Endothelial cell (in vitro differentiated cells): Measurements from ENCODE around the gene SOX12. TPM values are rescaled to one million over a fixed set of nuclear protein-coding genes. Genes with fewer than 3 reads are reported as not detected.

Experiments
- DNase-seq: peaks from one replicate; pipeline ENCODE4 v3.0.0; 2021; ENCODE audit warnings: low spot score
- H3K27ac Mint-ChIP-seq: one replicate; pipeline ENCODE4 v1.8.0; 2021; ENCODE audit warnings: mixed read lengths, inconsistent platforms; ENCODE audit not compliant: unreplicated experiment
- H3K27me3 Mint-ChIP-seq: one replicate; pipeline ENCODE4 v1.8.0; 2021; ENCODE audit warnings: mild to moderate bottlenecking, moderate library complexity, mixed read lengths, inconsistent platforms; ENCODE audit not compliant: unreplicated experiment
- H3K36me3 Mint-ChIP-seq: one replicate; pipeline ENCODE4 v1.8.0; 2021; ENCODE audit warnings: mild to moderate bottlenecking, low read depth, mixed read lengths, inconsistent platforms; ENCODE audit not compliant: unreplicated experiment
- H3K4me1 Mint-ChIP-seq: one replicate; pipeline ENCODE4 v1.8.0; 2021; ENCODE audit warnings: mild to moderate bottlenecking, mixed read lengths, inconsistent platforms; ENCODE audit not compliant: unreplicated experiment
- H3K4me3 Mint-ChIP-seq: one replicate; pipeline ENCODE4 v1.8.0; 2021; ENCODE audit warnings: mild to moderate bottlenecking, mixed read lengths, inconsistent platforms; ENCODE audit not compliant: unreplicated experiment
- H3K9me3 Mint-ChIP-seq: one replicate; pipeline ENCODE4 v1.8.0; 2021; ENCODE audit warnings: mixed read lengths, inconsistent platforms; ENCODE audit not compliant: unreplicated experiment
- CTCF ChIP-seq: fragments of 200-600 bp; sonication (generic); IDR thresholded peaks from one replicate; pipeline ENCODE4 v1.5.0; 2021; ENCODE audit warnings: antibody characterized with exemption; ENCODE audit not compliant: unreplicated experiment
- long read RNA-seq: library from polyadenylated mRNA; unstranded; transcript quantifications from one replicate; pipeline ENCODE4 v2.0.0, GENCODE V29; 2020; ENCODE audit not compliant: unreplicated experiment
- total RNA-seq: library from RNA; stranded (reverse); fragmentation: NEBNext Ultra II Directional; extraction: Animal tissue kit (Norgen Biotek cat#: 25700); gene quantifications from one replicate; pipeline ENCODE4 v1.2.1, GENCODE V29; 2021; ENCODE audit not compliant: unreplicated experiment

The SOX12 gene
- total RNA-seq: 64.7 TPM
- long read RNA-seq: 0 reads

DNA sequence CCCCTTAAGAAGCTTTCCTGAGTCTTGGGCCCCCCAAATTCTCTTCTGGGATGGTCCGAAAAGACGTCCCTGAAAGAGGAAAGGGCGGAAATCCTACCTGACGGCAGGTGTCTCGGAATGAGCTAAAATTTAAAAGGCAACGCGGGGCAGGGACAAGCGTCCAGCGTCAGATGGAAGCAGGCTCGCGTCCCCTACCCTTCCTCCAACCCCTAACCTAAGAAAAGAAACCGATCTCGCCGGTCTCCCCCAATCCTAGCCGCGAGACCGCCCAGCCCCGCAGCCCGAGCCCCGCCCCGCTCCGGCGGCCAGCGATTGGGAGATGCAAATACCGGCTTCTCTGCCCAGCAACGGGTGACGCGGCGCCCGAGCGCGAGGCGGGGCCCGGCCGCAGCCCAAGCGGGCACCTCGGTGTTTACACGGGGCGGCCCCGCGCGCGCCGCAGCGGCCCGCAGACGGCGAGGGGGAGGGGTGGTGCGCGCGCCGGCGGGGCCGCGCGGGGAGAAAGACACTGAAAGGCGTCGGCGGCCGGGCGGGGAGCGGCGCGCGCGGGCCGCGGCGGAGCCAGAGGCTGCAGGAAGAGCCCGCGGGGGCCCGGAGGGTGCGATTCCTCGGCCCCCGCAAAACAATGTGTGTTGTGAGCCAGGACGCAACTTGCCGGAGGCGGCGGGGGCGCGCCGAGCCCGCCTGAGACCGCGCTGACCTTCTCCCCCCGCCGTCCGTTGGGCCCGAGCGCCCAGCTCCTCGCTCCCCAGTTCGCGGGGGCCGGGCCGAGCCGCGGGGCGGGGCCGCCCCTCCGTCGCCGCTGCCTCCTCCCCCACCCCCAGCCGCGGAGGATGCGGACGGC lies at the start of gene SOX12:
SOX12 (plus strand) TSS at position 508 of the 844 bp plus-strand sequence. CDS start 373 bp downstream, outside the sequence.
- Mint-ChIP-seq H3K4me3 (peak within 1 kb of the TSS; percentile 98), H3K36me3 (peaks cover 28% of the 10 kb centered on the region), H3K27me3 (peaks cover 9% of the 10 kb centered on the region), H3K9me3 (no peaks in the 10 kb centered on the region), H3K4me1 (peaks cover 35% of the 10 kb centered on the region), H3K27ac (peak within 1 kb of the TSS; percentile 88)
- DNase-seq: peak; percentile 100
- no peak for TF ChIP-seq CTCF

DNA sequence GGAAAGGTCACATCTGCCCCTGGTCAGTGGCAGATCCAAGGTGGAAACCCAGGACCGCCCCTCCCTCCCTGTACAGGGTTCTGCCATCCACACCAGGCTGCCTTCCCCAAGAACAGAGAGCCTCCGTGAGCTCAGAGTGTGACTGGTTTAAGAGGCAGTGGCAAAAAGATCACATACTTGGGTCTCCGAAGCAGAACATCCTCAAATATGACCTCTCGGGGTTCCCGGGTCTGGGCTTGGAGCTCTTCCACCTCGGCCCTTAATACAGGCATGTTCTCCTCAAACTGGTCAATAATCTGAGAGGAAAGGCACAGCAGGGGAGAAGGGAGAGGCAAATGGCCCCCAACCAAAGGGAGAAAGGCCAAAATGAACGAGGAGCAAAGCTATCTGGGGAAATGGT lies 49.6 kb upstream of the SOX12 start:
- H3K4me3 Mint-ChIP-seq: peak overlapping the region; percentile 26
- no peaks in the 10 kb centered on the region for H3K4me1 Mint-ChIP-seq
- no peaks in the 10 kb centered on the region for H3K9me3 Mint-ChIP-seq
- no peak for DNase-seq
- H3K27me3 Mint-ChIP-seq: peaks cover 4% of the 10 kb centered on the region
- no peak overlapping the region for H3K27ac Mint-ChIP-seq
- peaks cover 34% of the 10 kb centered on the region for H3K36me3 Mint-ChIP-seq
- TF ChIP-seq CTCF: no peak

DNA sequence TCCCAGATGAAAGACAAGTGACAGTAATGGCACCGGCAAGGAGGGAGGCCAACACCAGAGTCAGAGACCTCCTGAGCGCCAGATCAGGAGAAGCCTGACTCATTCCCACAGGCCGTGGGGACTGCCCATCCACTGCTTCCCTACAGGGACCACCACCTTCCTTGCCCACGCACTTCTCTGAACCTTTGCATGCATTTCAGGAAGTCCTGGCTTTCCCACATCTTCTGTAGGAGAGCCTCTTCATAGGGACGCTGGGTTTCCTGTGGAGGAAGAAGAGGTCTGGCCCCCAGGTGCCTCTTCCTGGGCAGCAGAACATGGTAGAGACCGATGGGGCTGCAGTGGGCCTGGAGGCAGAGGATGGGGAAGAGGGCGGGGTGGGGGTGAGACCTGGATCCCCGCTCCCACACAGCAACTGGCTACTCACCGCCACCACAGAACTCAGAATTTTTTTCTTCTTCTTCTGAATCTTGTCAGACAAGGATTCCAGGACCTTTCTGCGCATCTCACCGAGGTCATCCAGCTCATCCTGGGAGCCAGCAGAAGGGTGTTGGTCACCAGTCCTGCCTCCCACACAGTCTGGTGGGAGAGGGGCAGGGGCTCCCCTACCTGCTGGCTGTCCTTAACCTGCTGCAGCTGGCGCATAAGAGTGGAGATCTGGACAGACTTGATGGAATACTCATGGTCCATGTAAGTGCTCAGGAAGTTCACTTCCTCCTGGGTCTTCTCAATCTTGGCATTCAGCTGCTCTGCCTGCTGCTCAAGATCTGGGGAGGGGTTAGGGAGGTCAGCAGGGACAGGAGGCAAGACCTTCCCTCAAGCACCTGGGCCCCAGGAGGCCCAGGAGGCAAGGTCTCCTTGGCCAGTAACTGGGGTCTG lies 48.5 kb upstream of the SOX12 start:
- Mint-ChIP-seq H3K4me3 (peak overlapping the region; percentile 26), H3K27ac (no peak overlapping the region), H3K4me1 (no peaks in the 10 kb centered on the region), H3K36me3 (peaks cover 38% of the 10 kb centered on the region), H3K9me3 (no peaks in the 10 kb centered on the region), H3K27me3 (peaks cover 4% of the 10 kb centered on the region)
- no peak for DNase-seq
- no peak for TF ChIP-seq CTCF

DNA sequence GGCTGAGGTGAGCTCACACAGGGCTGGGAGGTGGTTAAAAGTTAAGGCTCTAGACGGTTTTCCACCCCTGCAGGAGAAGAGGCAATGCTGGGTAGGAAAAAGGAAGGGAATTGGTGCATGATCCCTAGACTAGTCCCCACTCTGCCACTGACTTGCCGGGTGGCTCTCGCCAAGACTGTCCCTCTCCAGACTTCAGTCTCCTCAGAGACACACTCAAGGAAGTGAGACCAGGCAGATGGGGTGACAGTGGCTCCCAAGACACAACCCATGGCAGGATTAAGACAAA lies 47.9 kb upstream of the SOX12 start:
- peaks cover 43% of the 10 kb centered on the region for H3K36me3 Mint-ChIP-seq
- H3K27ac Mint-ChIP-seq: no peak overlapping the region
- H3K4me3 Mint-ChIP-seq: peak overlapping the region; percentile 65
- DNase-seq: no peak
- no peaks in the 10 kb centered on the region for H3K9me3 Mint-ChIP-seq
- no peaks in the 10 kb centered on the region for H3K4me1 Mint-ChIP-seq
- H3K27me3 Mint-ChIP-seq: peaks cover 3% of the 10 kb centered on the region
- no peak for TF ChIP-seq CTCF
